Naive thymus-derived CD8-positive, alpha-beta T cell (primary cell): ENCODE measurements around the gene SLC16A2. TPM values are rescaled to one million over a fixed set of nuclear protein-coding genes. Genes with fewer than 3 reads are reported as not detected.

Experiments used
- ATAC-seq, 2 donors: fragments of 150-1000 bp; cut with Tn5 transposase in 1 of 2; sonication (Bioruptor Pico), chemical (Tn5 transposase) in 1 of 2; 1 replicate in 1 of 2; 2 replicates in 1 of 2; pipeline ENCODE4 v1.10.0; 2021; ENCODE audit warnings: mild to moderate bottlenecking in 2 of 2, moderate library complexity in 2 of 2
- POLR2A ChIA-PET: fragments of 350-600 bp; sonication (Branson Sonifier 250); formaldehyde crosslinking; loops from one replicate; lab custom pipeline; 2021; ENCODE audit warnings: antibody characterized with exemption; lab: Charles Lee
- DNase-seq, 10 donors: peaks; one replicate each; pipeline versions ENCODE4 v3.0.0 to v3.0.0-alpha.2; 2020 to 2022
- H3K27ac Mint-ChIP-seq, 10 donors: one replicate each; pipeline ENCODE4 v1.8.0; 2020 to 2022; ENCODE audit warnings: mild to moderate bottlenecking in 10 of 10, mixed read lengths in 10 of 10, moderate library complexity in 4 of 10, inconsistent platforms in 1 of 10
- H3K27me3 Mint-ChIP-seq, 5 donors: one replicate each; pipeline ENCODE4 v1.8.0; 2021 to 2022; ENCODE audit warnings: mixed read lengths in 5 of 5
- H3K36me3 Mint-ChIP-seq, 3 donors: one replicate each; pipeline ENCODE4 v1.8.0; 2020 to 2022; ENCODE audit warnings: mixed read lengths in 3 of 3, mild to moderate bottlenecking in 2 of 3, inconsistent platforms in 1 of 3
- H3K4me1 Mint-ChIP-seq, 4 donors: one replicate each; pipeline ENCODE4 v1.8.0; 2021 to 2022; ENCODE audit warnings: mixed read lengths in 4 of 4
- H3K4me3 Mint-ChIP-seq, 10 donors: one replicate each; pipeline ENCODE4 v1.8.0; 2020 to 2022; ENCODE audit warnings: mild to moderate bottlenecking in 10 of 10, mixed read lengths in 10 of 10, moderate library complexity in 6 of 10, inconsistent platforms in 1 of 10
- H3K9me3 Mint-ChIP-seq, 9 donors: one replicate each; pipeline ENCODE4 v1.8.0; 2020 to 2022; ENCODE audit warnings: mixed read lengths in 9 of 9, mild to moderate bottlenecking in 3 of 9, inconsistent platforms in 1 of 9, moderate library complexity in 1 of 9
- polyA plus RNA-seq, 3 donors: library from polyadenylated mRNA; unstranded; fragments of 300-500 nt; fragmentation: Illumina TruSeq; gene quantifications; one replicate each; pipeline ENCODE4 v1.2.3, GENCODE V29; 2021
- total RNA-seq, 8 experiments: library from RNA in 2 of 8; stranded (reverse) in 2 of 8; gene quantifications; one replicate each; pipeline ENCODE4 v1.2.3 and lab custom pipeline; 2021 to 2026

SLC16A2 gene
- total and polyA plus RNA-seq, 5 experiments from 2014 or later, result 0.37 to 0.66 (median 0.56) TPM

DNA sequence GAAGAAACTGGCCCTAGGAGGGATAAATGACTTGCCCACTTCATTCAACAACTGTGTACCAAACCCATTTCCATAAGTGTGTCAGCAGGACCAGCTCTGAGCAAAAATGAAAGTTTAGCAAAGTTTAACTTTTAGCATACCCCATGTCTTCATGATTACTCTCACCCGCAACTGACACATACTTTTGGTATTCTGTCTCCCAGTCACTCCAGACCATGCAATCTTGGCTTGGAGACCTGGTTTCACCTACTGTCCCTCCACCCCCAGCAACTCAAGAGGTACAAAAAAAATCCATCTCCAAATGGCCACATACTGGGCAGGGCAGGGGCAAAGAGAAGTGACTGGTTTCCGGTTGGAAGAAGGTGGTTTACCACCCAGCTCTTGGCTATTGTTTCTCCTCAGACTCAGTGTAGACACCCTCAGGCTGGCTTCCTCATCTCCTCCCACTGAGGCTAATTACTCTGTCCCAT lies 113.3 kb downstream of the SLC16A2 start:
- DNase-seq (no peak), ATAC-seq (no peak)
- POLR2A ChIA-PET, result no interaction called here
- Mint-ChIP-seq H3K36me3 (no peaks in the 10 kb centered on the region), H3K9me3 (no peaks in the 10 kb centered on the region), H3K4me3 (peak overlapping the region in 2 of 10 donors; percentile 45 to 87), H3K27me3 (no peaks in the 10 kb centered on the region), H3K4me1 (peaks cover 0 to 20% (median 6%) of the 10 kb centered on the region in 4 donors), H3K27ac (peak overlapping the region in 6 of 10 donors; percentile 11 to 88 (median 70))

DNA sequence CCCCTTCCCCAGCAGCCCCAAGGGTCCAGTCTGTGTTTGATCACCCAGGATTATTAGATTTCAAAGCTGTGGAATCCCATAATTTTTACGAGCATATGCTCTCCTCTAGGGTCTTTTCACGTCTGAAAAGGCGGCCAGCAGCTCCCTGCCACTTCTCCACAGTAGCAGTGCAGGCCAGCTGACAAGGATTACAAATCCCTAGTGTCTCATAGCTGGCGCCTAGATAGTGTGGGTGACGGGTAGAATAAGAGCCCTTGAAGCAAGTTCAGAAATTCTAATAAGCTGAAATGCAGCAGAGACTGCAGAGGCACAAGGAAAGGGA lies 113.8 kb downstream of the SLC16A2 start:
- Mint-ChIP-seq H3K4me1 (peaks cover 0 to 20% (median 6%) of the 10 kb centered on the region in 4 donors), H3K9me3 (no peaks in the 10 kb centered on the region), H3K4me3 (peak overlapping the region in 8 of 10 donors; percentile 77 to 90 (median 84)), H3K27ac (peak overlapping the region in 6 of 10 donors; percentile 53 to 92 (median 82)), H3K27me3 (no peaks in the 10 kb centered on the region), H3K36me3 (no peaks in the 10 kb centered on the region)
- ATAC-seq (no peak), DNase-seq (no peak)
- POLR2A ChIA-PET, result no interaction called here

DNA sequence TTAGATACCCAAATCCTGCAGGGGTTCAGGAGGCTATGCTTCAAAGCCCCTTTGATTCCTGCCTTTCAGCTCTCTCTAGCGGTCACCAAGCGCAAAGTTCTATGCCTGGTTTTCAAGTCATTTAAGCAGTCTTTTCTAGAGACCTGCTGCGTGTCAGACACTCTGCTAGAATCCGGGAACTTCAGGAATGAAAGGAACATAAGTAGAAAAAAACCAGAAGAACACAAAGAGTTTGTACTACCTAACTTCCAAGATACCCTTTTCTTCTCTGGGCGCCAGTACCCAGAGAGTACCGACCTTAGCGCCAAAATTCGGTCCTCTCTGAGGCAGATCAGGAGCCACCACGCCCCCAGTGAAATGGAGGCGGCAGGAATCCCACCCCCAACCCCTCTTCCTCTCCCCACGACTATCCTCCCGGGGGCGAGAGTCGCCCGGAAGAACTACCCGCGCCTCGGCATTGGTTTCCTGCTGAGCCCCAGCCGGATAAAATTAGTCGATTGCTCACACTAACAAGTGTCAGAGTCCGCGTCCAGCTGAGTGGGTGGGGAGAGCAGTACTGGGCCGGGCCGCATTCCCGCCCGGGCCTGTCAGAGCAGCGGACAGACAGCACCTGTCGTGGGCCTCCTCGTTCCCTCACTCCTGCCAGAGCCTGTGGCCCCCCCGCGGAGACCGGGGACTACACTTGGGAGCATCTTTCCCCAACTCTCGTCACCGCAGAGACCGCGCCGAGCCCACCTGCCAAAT lies 114.3 kb downstream of the SLC16A2 start:
- Mint-ChIP-seq H3K27ac (peak overlapping the region; percentile 27 to 92 (median 84)), H3K4me3 (peak overlapping the region; percentile 77 to 90 (median 84)), H3K4me1 (peaks cover 0 to 20% (median 6%) of the 10 kb centered on the region in 4 donors), H3K36me3 (no peaks in the 10 kb centered on the region), H3K27me3 (no peaks in the 10 kb centered on the region), H3K9me3 (no peaks in the 10 kb centered on the region)
- DNase-seq, result peak in 8 of 10 donors; percentile 3 to 63 (median 20)
- POLR2A ChIA-PET, result no interaction called here
- ATAC-seq, result peak; percentile 59 to 63

- H3K4me1 Mint-ChIP-seq, result peaks cover 0 to 20% (median 6%) of the 10 kb centered on the region in 4 donors
- H3K36me3 Mint-ChIP-seq, result no peaks in the 10 kb centered on the region
- no peaks in the 10 kb centered on the region for H3K9me3 Mint-ChIP-seq
- H3K27ac Mint-ChIP-seq, result peak overlapping the region in 9 of 10 donors; percentile 27 to 92 (median 85)
- ATAC-seq (peak; percentile 47 to 63), DNase-seq (peak in 6 of 10 donors; percentile 4 to 33 (median 10))
- POLR2A ChIA-PET, result no interaction called here
- H3K27me3 Mint-ChIP-seq, result no peaks in the 10 kb centered on the region
- H3K4me3 Mint-ChIP-seq, result peak overlapping the region; percentile 77 to 90 (median 84)
These were observed 115.0 kb downstream of the SLC16A2 start for GRCh38 chrX:74536152-74536831.

DNA sequence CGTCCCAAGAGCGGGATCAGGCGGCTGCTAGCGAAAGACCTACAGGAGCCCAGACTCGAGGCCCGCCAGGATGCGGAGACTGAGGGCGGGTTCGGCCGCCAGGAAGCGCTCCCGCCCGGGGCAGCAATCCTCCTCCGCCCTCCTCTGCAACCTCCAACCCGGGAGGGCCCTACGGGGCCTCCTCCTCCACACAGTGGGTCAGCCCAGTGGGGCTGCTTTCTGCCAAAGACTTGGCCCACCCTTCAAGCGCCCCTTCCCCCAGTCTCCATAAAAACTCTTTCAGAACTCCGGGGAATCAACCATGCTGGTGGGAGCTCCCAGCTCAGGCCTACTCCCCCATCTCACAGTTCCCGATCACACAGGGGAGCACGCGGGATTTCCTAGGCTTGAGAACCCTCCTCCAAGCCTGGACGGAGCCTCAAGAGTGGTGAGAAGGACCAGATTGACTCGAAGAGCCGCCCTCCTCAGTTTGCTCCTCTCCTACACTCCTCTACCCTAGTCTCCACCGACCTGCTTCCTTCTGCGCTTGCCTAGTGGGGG lies 115.6 kb downstream of the SLC16A2 start:
- H3K36me3 Mint-ChIP-seq, result no peaks in the 10 kb centered on the region
- H3K27ac Mint-ChIP-seq, result peak overlapping the region in 7 of 10 donors; percentile 25 to 89 (median 48)
- DNase-seq (peak in 1 of 10 donors; percentile 7), ATAC-seq (peak; percentile 35 to 46)
- no peaks in the 10 kb centered on the region for H3K9me3 Mint-ChIP-seq
- peaks cover 0 to 20% (median 6%) of the 10 kb centered on the region in 4 donors for H3K4me1 Mint-ChIP-seq
- H3K27me3 Mint-ChIP-seq, result no peaks in the 10 kb centered on the region
- POLR2A ChIA-PET, result no interaction called here
- H3K4me3 Mint-ChIP-seq, result peak overlapping the region; percentile 56 to 90 (median 84)

DNA sequence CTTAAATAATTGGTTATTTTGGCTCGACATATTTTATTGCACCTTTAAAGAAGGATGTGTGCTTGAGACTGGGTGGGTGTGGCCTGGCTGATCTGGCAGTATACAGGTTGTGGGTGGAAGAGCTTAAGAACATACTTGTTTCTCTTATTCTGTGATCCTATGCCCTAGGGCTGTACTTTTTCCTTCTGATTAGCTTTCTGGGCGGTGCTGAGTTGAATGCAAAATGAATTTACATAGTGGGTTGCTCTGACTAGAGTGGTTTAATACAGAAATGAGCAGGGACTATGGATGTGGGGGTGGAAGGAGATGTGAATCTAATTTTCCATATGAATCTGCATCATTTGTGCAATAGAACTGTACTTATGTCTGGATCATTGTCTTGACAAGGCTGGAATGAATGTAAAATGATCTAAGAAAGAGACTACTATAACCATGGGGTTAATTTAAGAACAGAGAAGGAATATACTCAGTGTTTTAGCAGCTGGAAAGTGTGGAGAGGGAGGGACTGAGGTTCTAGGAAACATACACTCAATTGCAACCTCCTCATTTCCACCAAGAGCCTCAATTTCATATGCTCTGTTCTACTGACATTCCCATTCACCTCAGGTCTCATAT lies 119.4 kb downstream of the SLC16A2 start:
- no peaks in the 10 kb centered on the region for H3K9me3 Mint-ChIP-seq
- no peak for ATAC-seq
- H3K36me3 Mint-ChIP-seq, result no peaks in the 10 kb centered on the region

DNA sequence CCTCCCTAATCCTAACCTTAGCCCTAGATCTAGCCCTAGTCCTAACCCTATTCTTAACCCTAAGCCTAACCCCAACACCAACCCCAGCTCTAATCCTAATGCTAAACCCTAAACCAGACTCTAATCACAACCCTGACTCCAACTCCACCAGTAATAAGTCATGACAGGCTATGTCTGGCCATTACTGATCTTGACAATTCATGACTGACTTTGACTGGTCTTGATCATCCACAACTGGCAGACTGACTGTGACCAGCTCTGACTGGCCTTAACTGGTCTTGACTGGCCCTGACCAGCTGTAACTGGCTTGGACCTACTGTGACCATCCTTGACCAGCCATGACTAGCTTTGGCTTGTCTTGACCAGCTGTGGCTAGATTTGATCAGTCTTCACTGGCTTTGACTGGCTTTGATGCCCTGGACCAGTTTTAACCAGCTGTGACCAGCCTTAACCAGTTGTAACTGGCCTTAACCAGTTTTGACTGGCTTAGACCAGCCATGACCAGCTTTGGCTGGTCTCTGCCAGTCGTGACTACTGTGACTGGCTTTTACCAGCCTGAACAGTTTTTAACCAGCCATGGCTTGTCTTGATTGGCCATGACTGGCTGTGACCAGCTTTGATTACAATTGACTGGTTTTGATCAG lies 124.7 kb downstream of the SLC16A2 start:
- Mint-ChIP-seq H3K4me1 (peaks cover 0 to 4% (median 2%) of the 10 kb centered on the region in 4 donors), H3K27ac (no peak overlapping the region), H3K9me3 (peaks cover 0 to 3% (median 0%) of the 10 kb centered on the region in 9 donors), H3K27me3 (peaks cover 0 to 2% (median 0%) of the 10 kb centered on the region in 5 donors), H3K4me3 (no peak overlapping the region), H3K36me3 (no peaks in the 10 kb centered on the region)
- DNase-seq, result peak in 2 of 10 donors; percentile 4 to 6
- POLR2A ChIA-PET, result interaction anchor here (0.6 kb wide), 1 partner anchor 69 kb away, joined by 6 read pairs; no protein-coding TSS in a partner anchor
- ATAC-seq, result no peak

More for the DNA sequence above, 119.4 kb downstream of the SLC16A2 start:
- POLR2A ChIA-PET, result no interaction called here
- no peak overlapping the region for H3K4me3 Mint-ChIP-seq
- H3K4me1 Mint-ChIP-seq, result peaks cover 0 to 6% (median 4%) of the 10 kb centered on the region in 4 donors
- H3K27me3 Mint-ChIP-seq, result peaks cover 0 to 2% (median 0%) of the 10 kb centered on the region in 5 donors
- DNase-seq, result no peak
- no peak overlapping the region for H3K27ac Mint-ChIP-seq

GRCh38 chrX:74546984-74547383 lies 125.7 kb downstream of the SLC16A2 start:
- DNase-seq (peak in 1 of 10 donors; percentile 3), ATAC-seq (no peak)
- Mint-ChIP-seq H3K27ac (no peak overlapping the region), H3K4me3 (no peak overlapping the region), H3K27me3 (peaks cover 0 to 2% (median 0%) of the 10 kb centered on the region in 5 donors), H3K9me3 (peaks cover 0 to 3% (median 0%) of the 10 kb centered on the region in 9 donors), H3K36me3 (no peaks in the 10 kb centered on the region), H3K4me1 (peaks cover 0 to 4% (median 2%) of the 10 kb centered on the region in 4 donors)
- POLR2A ChIA-PET, result no interaction called here

DNA sequence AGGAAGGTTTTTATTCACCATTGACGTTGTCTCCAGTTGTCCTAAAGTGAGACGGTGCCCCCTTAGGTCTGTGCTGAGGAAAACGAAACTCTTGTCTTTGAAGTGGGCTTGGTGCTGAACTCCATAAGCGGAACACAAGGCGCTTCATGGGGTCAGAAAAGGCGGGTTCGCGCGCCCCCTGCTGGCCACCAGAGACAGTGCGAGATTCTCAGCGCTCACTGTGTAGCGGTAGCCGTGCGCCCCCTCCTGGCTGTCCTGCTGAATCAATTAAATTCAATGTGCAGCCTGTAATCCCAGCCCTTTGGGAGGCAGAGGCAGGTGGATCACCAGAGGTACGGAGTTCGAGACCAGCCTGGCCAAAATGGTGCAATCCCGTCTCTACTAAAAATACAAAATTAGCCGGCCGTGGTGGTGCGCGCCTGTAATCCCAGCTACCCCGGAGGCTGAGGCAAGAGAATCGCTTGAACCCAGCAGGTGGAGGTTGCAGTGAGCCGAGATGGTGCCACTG lies 129.1 kb downstream of the SLC16A2 start:
- Mint-ChIP-seq H3K4me3 (peak overlapping the region in 9 of 10 donors; percentile 55 to 87 (median 78)), H3K9me3 (peaks cover 0 to 3% (median 0%) of the 10 kb centered on the region in 9 donors)
- peak; percentile 97 to 99 for ATAC-seq

GRCh38 chrX:74551934-74552333 lies 130.6 kb downstream of the SLC16A2 start:
- Mint-ChIP-seq H3K36me3 (no peaks in the 10 kb centered on the region), H3K27ac (no peak overlapping the region), H3K9me3 (peaks cover 0 to 3% (median 0%) of the 10 kb centered on the region in 9 donors), H3K27me3 (no peaks in the 10 kb centered on the region), H3K4me3 (no peak overlapping the region), H3K4me1 (peaks cover 0 to 4% (median 3%) of the 10 kb centered on the region in 4 donors)
- ATAC-seq, result no peak
- no peak for DNase-seq
- POLR2A ChIA-PET, result interaction anchor here (0.6 kb wide), 1 partner anchor 282 kb away, joined by 3 read pairs; no protein-coding TSS in a partner anchor

More for the DNA sequence above, 129.1 kb downstream of the SLC16A2 start:
- peaks cover 0 to 4% (median 2%) of the 10 kb centered on the region in 4 donors for H3K4me1 Mint-ChIP-seq
- peak; percentile 70 to 88 (median 82) for DNase-seq
- no peaks in the 10 kb centered on the region for H3K27me3 Mint-ChIP-seq
- no peaks in the 10 kb centered on the region for H3K36me3 Mint-ChIP-seq
- peak overlapping the region in 6 of 10 donors; percentile 52 to 90 (median 81) for H3K27ac Mint-ChIP-seq
- POLR2A ChIA-PET, result interaction anchor here (0.6 kb wide), 1 partner anchor 164 kb away, joined by 3 read pairs; no protein-coding TSS in a partner anchor

DNA sequence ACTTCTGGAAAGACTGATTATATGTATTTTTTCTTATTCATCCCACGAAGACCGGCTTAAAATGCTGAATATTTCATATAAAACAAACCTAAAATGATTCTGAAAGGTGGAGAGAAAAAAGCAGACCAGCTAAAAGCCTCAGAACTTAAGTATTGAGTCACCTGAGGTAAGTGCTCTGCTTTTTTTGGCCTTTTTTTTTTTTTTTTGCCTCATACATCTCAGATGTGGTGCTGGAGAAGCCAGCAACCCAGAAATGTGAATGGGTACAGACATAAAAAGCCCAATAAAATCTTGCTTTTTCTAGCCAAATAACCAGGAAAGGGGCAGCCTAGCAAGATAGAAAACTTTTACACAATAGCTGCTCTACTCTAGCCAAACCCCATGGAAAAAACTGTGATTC lies 136.1 kb downstream of the SLC16A2 start:
- Mint-ChIP-seq H3K27ac (no peak overlapping the region), H3K27me3 (no peaks in the 10 kb centered on the region), H3K4me1 (peaks cover 0 to 3% (median 0%) of the 10 kb centered on the region in 4 donors), H3K4me3 (no peak overlapping the region), H3K9me3 (no peaks in the 10 kb centered on the region), H3K36me3 (no peaks in the 10 kb centered on the region)
- ATAC-seq, result no peak
- DNase-seq, result no peak
- POLR2A ChIA-PET, result no interaction called here
